ENCODE data around the gene FLOT1. TPM values are rescaled to one million over a fixed set of nuclear protein-coding genes. Genes with fewer than 3 reads are reported as not detected.

The FLOT1 gene
- total RNA-seq, result 48.8 and 56.2 TPM in 2 replicates

GRCh38 chr6:30742316-30743098 lies at the start of gene FLOT1:
TSS of gene FLOT1 (minus strand) at chr6:30742687. CDS start at chr6:30742189, 498 bp downstream.
- peak; percentile 94 to 95 for DNase-seq (ENCODE audit: low read depth in 2 of 2)

GRCh38 chr6:30790724-30791383 lies 48.4 kb upstream of the FLOT1 start:
- DNase-seq (ENCODE audit: low read depth in 2 of 2), result no peak

GRCh38 chr6:30789606-30790005 lies 47.1 kb upstream of the FLOT1 start:
- DNase-seq (ENCODE audit: low read depth in 2 of 2), result no peak

GRCh38 chr6:30787954-30788353 lies 45.5 kb upstream of the FLOT1 start:
- no peak for DNase-seq (ENCODE audit: low read depth in 2 of 2)

- DNase-seq (ENCODE audit: low read depth in 2 of 2), result peak; percentile 22 to 31
Observed at GRCh38 chr6:30782425-30783014, 40.0 kb upstream of the FLOT1 start.

- peak; percentile 93 to 94 for DNase-seq (ENCODE audit: low read depth in 2 of 2)
Observed at GRCh38 chr6:30781743-30782424, 39.4 kb upstream of the FLOT1 start.

- DNase-seq (ENCODE audit: low read depth in 2 of 2), result no peak
Observed at GRCh38 chr6:30781395-30781742, 38.9 kb upstream of the FLOT1 start.

- DNase-seq (ENCODE audit: low read depth in 2 of 2), result no peak
Observed at GRCh38 chr6:30780642-30780920, 38.1 kb upstream of the FLOT1 start.

GRCh38 chr6:30779850-30780641 lies 37.6 kb upstream of the FLOT1 start:
- no peak for DNase-seq (ENCODE audit: low read depth in 2 of 2)

- no peak for DNase-seq (ENCODE audit: low read depth in 2 of 2)
Observed at GRCh38 chr6:30778001-30778635, 35.6 kb upstream of the FLOT1 start.

GRCh38 chr6:30777155-30777485 lies 34.6 kb upstream of the FLOT1 start:
- no peak for DNase-seq (ENCODE audit: low read depth in 2 of 2)

GRCh38 chr6:30776390-30777154 lies 34.1 kb upstream of the FLOT1 start:
- no peak for DNase-seq (ENCODE audit: low read depth in 2 of 2)

GRCh38 chr6:30775104-30775503 lies 32.6 kb upstream of the FLOT1 start:
- no peak for DNase-seq (ENCODE audit: low read depth in 2 of 2)

- no peak for DNase-seq (ENCODE audit: low read depth in 2 of 2)
Observed at GRCh38 chr6:30774701-30775100, 32.2 kb upstream of the FLOT1 start.

- DNase-seq (ENCODE audit: low read depth in 2 of 2), result no peak
Observed at GRCh38 chr6:30770592-30770991, 28.1 kb upstream of the FLOT1 start.

GRCh38 chr6:30769853-30770524 lies 27.5 kb upstream of the FLOT1 start:
- DNase-seq (ENCODE audit: low read depth in 2 of 2), result peak in 1 of 2 donors; percentile 42

- peak; percentile 90 to 94 for DNase-seq (ENCODE audit: low read depth in 2 of 2)
Observed at GRCh38 chr6:30769088-30769852, 26.8 kb upstream of the FLOT1 start.

GRCh38 chr6:30768634-30769087 lies 26.2 kb upstream of the FLOT1 start:
- no peak for DNase-seq (ENCODE audit: low read depth in 2 of 2)

GRCh38 chr6:30767944-30768301 lies 25.4 kb upstream of the FLOT1 start:
- no peak for DNase-seq (ENCODE audit: low read depth in 2 of 2)

Data from lung microvascular endothelial cell (primary cell).